OCI-LY7 (cell line): ENCODE results near the gene ZNF208. TPM values are rescaled to one million over a fixed set of nuclear protein-coding genes. Genes with fewer than 3 reads are reported as not detected.
"Not testable (repeated sequence)": the region's sequence is repeated elsewhere in the genome, so short reads cannot be mapped to it uniquely, and the experiment has no call there.

Source experiments
- BruUV-seq: library from RNA; stranded (reverse); fragments of 400-500 nt; replicated peaks from 2 replicates; lab custom pipeline; 2021; lab: Mats Ljungman, UMichigan
- CTCF ChIA-PET: fragments of 300-600 bp; sonication (Branson Sonifier 250); formaldehyde crosslinking; loops from one replicate; lab custom pipeline; 2022; ENCODE audit warnings: antibody characterized with exemption; ENCODE audit not compliant: unreplicated experiment; lab: Charles Lee
- POLR2A ChIA-PET: fragments of 300-600 bp; sonication (Branson Sonifier 250); formaldehyde crosslinking; loops from one replicate; lab custom pipeline; 2022; ENCODE audit warnings: antibody characterized with exemption; lab: Charles Lee
- DNase-seq: peaks from one replicate; pipeline ENCODE4 v3.0.0-alpha.2; 2015; ENCODE audit warnings: low spot score
- H2AFZ ChIP-seq: fragments of 200-600 bp; sonication (generic), shearing (Covaris generic); 2 replicates; pipeline ENCODE4 v1.6.1; 2014; ENCODE audit warnings: mild to moderate bottlenecking, antibody characterized with exemption, low read length, moderate library complexity
- H3K27ac ChIP-seq: fragments of 200-600 bp; sonication (generic); 2 replicates; pipeline ENCODE4 v1.5.1; 2014; ENCODE audit warnings: mixed run types, low read depth, mild to moderate bottlenecking, moderate library complexity, low read length, inconsistent platforms; ENCODE audit not compliant: poor library complexity, severe bottlenecking
- H3K36me3 ChIP-seq: fragments of 200-600 bp; sonication (generic); 2 replicates; pipeline ENCODE4 v1.6.1; 2014; ENCODE audit warnings: mild to moderate bottlenecking, antibody characterized with exemption, low read length, moderate library complexity, mixed read lengths; ENCODE audit not compliant: insufficient read depth
- H3K4me1 ChIP-seq: fragments of 200-600 bp; sonication (generic); 2 replicates; pipeline ENCODE4 v1.5.1; 2014; ENCODE audit warnings: mild to moderate bottlenecking, low read length; ENCODE audit not compliant: insufficient read depth, poor library complexity, severe bottlenecking
- H3K4me2 ChIP-seq: fragments of 200-600 bp; sonication (generic); 2 replicates; pipeline ENCODE4 v1.6.1; 2014; ENCODE audit warnings: mild to moderate bottlenecking, low read length
- H3K4me3 ChIP-seq: fragments of 200-600 bp; sonication (generic); 2 replicates; pipeline ENCODE4 v1.5.1; 2014; ENCODE audit warnings: mild to moderate bottlenecking, low read depth, low read length; ENCODE audit not compliant: poor library complexity, severe bottlenecking
- H3K79me2 ChIP-seq: fragments of 200-600 bp; sonication (generic); 2 replicates; pipeline ENCODE4 v1.6.1; 2016; ENCODE audit warnings: low read depth, mild to moderate bottlenecking, low read length, moderate library complexity, mixed read lengths; ENCODE audit not compliant: insufficient read depth
- H3K9me2 ChIP-seq: fragments of 200-600 bp; sonication (generic); 2 replicates; pipeline ENCODE4 v1.6.1; 2016; ENCODE audit warnings: mild to moderate bottlenecking, low read length, mixed read lengths; ENCODE audit not compliant: insufficient read depth
- H3K9me3 ChIP-seq: fragments of 200-600 bp; sonication (generic); 2 replicates; pipeline ENCODE4 v1.6.1; 2014; ENCODE audit warnings: mild to moderate bottlenecking, mixed run types, low read length, mixed read lengths
- H4K20me1 ChIP-seq: fragments of 200-600 bp; sonication (generic); 2 replicates; pipeline ENCODE4 v1.6.1; 2014; ENCODE audit warnings: mild to moderate bottlenecking, antibody characterized with exemption, low read length, moderate library complexity, mixed read lengths; ENCODE audit not compliant: insufficient read depth
- EZH2phosphoT487 ChIP-seq: fragments of 200-600 bp; sonication (generic); IDR thresholded peaks from 2 replicates; pipeline ENCODE4 v1.6.1; 2018; ENCODE audit warnings: low read depth, borderline replicate concordance, mild to moderate bottlenecking, mixed run types, antibody characterized with exemption, low read length, moderate library complexity, mixed read lengths
- intact Hi-C: fragments of 100-400 bp; cut with micrococcal nuclease; formaldehyde crosslinking; loops from one replicate; pipeline ENCODE4 v1.10.0; 2022; ENCODE audit not compliant: unreplicated experiment
- total RNA-seq, 2 experiments: library from RNA; depleted of rRNA in 1 of 2; stranded (reverse); fragments of >200 nt in 1 of 2; shearing (Covaris generic) in 1 of 2; gene quantifications; 2 replicates each; pipeline ENCODE4 v1.2.3, GENCODE V29; 2014 to 2022
- TF ChIP-seq, protein P1 (sequence below): fragments of 200-600 bp; sonication (generic); conservative IDR thresholded peaks from 2 replicates; pipeline ENCODE4 v1.5.1; 2014; ENCODE audit warnings: mild to moderate bottlenecking, antibody characterized with exemption, low read length, moderate library complexity, mixed read lengths

Gene ZNF208
- total RNA-seq, 2 experiments from 2014 or later = not detected

DNA sequence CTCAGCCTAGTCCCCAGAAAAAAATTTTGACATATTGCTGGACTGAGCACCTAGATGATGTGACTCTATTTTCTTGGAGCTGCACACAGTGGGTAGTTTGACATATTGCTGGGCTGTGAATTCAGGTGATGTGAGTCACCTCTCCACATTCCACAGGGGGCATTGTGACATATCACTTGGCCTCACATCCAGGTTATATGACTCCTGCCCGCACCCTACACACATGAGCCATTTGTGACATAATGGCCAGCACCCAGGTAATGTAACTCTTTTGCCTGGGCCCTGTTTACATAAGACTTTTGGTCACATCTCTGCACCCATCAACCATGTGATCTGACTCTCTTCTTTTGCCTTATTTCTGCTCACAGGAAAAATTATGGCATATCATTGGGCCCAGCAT, 119.7 kb downstream of the ZNF208 start:
- Histone ChIP-seq H3K4me2 (no peak overlapping the region), H3K4me3 (no peak overlapping the region), H3K79me2 (no peaks in the 10 kb centered on the region), H3K4me1 (no peaks in the 10 kb centered on the region), H3K9me3 (no peaks in the 10 kb centered on the region), H3K36me3 (no peaks in the 10 kb centered on the region), H3K27ac (no peak overlapping the region), H2AFZ (no peak overlapping the region), H4K20me1 (no peaks in the 10 kb centered on the region), H3K9me2 (no peaks in the 10 kb centered on the region)
- DNase-seq = no peak
- ChIA-PET POLR2A (no interaction called here), CTCF (no interaction called here)
- no TSS peak for BruUV-seq
- TF ChIP-seq, protein P1, sequence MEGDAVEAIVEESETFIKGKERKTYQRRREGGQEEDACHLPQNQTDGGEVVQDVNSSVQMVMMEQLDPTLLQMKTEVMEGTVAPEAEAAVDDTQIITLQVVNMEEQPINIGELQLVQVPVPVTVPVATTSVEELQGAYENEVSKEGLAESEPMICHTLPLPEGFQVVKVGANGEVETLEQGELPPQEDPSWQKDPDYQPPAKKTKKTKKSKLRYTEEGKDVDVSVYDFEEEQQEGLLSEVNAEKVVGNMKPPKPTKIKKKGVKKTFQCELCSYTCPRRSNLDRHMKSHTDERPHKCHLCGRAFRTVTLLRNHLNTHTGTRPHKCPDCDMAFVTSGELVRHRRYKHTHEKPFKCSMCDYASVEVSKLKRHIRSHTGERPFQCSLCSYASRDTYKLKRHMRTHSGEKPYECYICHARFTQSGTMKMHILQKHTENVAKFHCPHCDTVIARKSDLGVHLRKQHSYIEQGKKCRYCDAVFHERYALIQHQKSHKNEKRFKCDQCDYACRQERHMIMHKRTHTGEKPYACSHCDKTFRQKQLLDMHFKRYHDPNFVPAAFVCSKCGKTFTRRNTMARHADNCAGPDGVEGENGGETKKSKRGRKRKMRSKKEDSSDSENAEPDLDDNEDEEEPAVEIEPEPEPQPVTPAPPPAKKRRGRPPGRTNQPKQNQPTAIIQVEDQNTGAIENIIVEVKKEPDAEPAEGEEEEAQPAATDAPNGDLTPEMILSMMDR = no peak
- no peak for TF ChIP-seq EZH2phosphoT487
- intact Hi-C loops = no loop called here

DNA sequence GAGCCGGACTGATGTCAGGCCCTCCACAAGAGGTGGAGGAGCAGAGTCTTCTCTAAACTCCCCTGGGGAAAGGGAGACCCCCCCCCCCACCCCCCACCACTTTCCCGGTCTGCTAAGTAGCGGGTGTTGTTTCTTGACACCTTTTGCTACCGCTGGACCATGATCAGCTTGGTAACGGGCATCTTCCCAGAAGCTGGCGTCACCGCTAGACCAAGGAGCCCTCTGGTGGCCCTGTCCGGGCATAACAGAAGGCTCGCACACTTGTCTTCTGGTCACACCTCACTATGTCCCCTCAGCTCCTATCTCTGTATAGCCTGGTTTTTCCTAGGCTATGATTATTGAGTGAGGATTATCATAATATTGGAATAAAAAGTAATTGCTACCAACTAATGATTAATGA, 120.7 kb downstream of the ZNF208 start:
- intact Hi-C loops, H3K4me2 ChIP-seq, H2AFZ ChIP-seq, H3K27ac ChIP-seq, BruUV-seq, CTCF ChIA-PET, H3K9me2 ChIP-seq, H3K36me3 ChIP-seq, H3K79me2 ChIP-seq, H3K9me3 ChIP-seq, H3K4me3 ChIP-seq, H3K4me1 ChIP-seq, H4K20me1 ChIP-seq: not testable (repeated sequence)
- peak; percentile 7 for DNase-seq
- POLR2A ChIA-PET = interaction anchor here (0.6 kb wide), 1 partner anchor 992 kb away, joined by 4 read pairs; no protein-coding TSS in a partner anchor
- TF ChIP-seq, protein P1 = peak; percentile 37; the same call in 1 of the 2 replicates

DNA sequence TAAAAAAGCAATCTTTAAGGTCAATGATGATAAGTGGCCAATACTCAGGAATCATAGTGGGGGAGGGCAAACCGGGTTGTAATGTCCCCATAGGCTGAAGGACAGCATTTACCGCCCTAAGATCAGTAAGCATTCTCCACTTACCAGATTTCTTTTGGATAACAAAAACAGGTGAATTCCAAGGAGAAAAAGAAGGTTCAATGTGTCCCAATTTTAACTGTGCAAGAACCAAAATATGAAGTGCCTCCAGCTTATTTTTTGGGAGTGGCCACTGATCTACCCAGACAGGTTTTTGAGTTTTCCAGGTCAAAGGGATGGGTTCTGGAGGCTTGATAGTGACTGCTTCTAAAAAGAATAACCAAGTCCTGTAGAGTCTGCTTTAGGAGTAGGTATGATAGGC, 125.2 kb downstream of the ZNF208 start:
- BruUV-seq, H2AFZ ChIP-seq, DNase-seq, H3K4me1 ChIP-seq, H3K9me3 ChIP-seq, POLR2A ChIA-PET, intact Hi-C loops, H3K36me3 ChIP-seq, H3K4me2 ChIP-seq, CTCF ChIA-PET, H4K20me1 ChIP-seq, H3K27ac ChIP-seq, H3K4me3 ChIP-seq, H3K9me2 ChIP-seq, H3K79me2 ChIP-seq: not testable (repeated sequence)

DNA sequence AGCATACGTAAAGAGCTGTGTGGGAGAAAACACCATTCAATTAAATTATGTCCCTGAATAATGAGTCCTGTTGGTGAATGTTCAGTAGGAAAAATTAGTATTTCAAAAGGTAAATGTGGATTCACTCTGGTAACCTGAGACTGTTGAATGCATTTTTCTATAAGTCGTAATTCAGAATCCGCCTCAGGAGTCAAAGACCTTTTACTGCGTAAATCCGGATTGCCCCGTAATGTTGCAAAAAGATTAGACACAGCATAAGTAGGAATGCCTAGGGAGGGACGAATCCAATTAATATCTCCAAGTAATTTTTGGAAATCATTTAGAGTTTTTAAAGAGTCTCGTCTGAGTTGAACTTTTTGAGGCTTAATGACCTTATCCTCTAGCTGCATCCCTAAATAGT, 126.0 kb downstream of the ZNF208 start:
- H2AFZ ChIP-seq, H3K9me2 ChIP-seq, H3K36me3 ChIP-seq, H3K27ac ChIP-seq, DNase-seq, H3K9me3 ChIP-seq, CTCF ChIA-PET, H3K4me2 ChIP-seq, intact Hi-C loops, BruUV-seq, H4K20me1 ChIP-seq, H3K4me3 ChIP-seq, H3K4me1 ChIP-seq, H3K79me2 ChIP-seq: not testable (repeated sequence)
- POLR2A ChIA-PET = interaction anchor here (0.5 kb wide), 1 partner anchor 905 kb away, joined by 3 read pairs; no protein-coding TSS in a partner anchor
